LNCaP clone FGC (cell line): ENCODE measurements around the gene ST6GALNAC6.

Source experiments
- DNase-seq: peaks from one replicate; pipeline ENCODE4 v3.0.0-alpha.2; 2011; ENCODE audit warnings: low read depth
- H3K4me3 ChIP-seq: 2 replicates; pipeline ENCODE4 v1.5.1; 2011; ENCODE audit warnings: mild to moderate bottlenecking, low read depth, low read length, control low read depth
- CTCF ChIP-seq: IDR thresholded peaks from 2 replicates; pipeline ENCODE4 v1.5.1; 2012; ENCODE audit warnings: mild to moderate bottlenecking; ENCODE audit not compliant: control insufficient read depth, insufficient read depth; ENCODE audit errors: extremely low read depth

Gene ST6GALNAC6

GRCh38 chr9:127927201-127927987 is 28.0 kb upstream of the ST6GALNAC6 start:
- TF ChIP-seq CTCF = no peak
- DNase-seq = no peak
- no peak overlapping the region for H3K4me3 ChIP-seq

- no peak for TF ChIP-seq CTCF
- no peak for DNase-seq
- H3K4me3 ChIP-seq = no peak overlapping the region
These were observed 27.4 kb upstream of the ST6GALNAC6 start for GRCh38 chr9:127926906-127927200.

GRCh38 chr9:127925959-127926905 is 26.8 kb upstream of the ST6GALNAC6 start:
- no peak for TF ChIP-seq CTCF
- DNase-seq = no peak
- H3K4me3 ChIP-seq = no peak overlapping the region

GRCh38 chr9:127924736-127925444 is 25.5 kb upstream of the ST6GALNAC6 start:
- H3K4me3 ChIP-seq = no peak overlapping the region
- DNase-seq = no peak
- no peak for TF ChIP-seq CTCF

- no peak overlapping the region for H3K4me3 ChIP-seq
- no peak for DNase-seq
- TF ChIP-seq CTCF = no peak
These were observed 24.4 kb upstream of the ST6GALNAC6 start for GRCh38 chr9:127923771-127924170.

- no peak for DNase-seq
- H3K4me3 ChIP-seq = no peak overlapping the region
- no peak for TF ChIP-seq CTCF
These were observed 23.6 kb upstream of the ST6GALNAC6 start for GRCh38 chr9:127923046-127923445.
